Glutamatergic neuron (in vitro differentiated cells): ENCODE measurements around the gene ARL9. TPM values are rescaled to one million over a fixed set of nuclear protein-coding genes. Genes with fewer than 3 reads are reported as not detected.

Experiments
- DNase-seq: peaks from one replicate; pipeline ENCODE4 v3.0.0; 2022
- H3K27ac Mint-ChIP-seq: one replicate; pipeline ENCODE4 v1.8.0; 2020; ENCODE audit warnings: mild to moderate bottlenecking, mixed read lengths, inconsistent platforms; ENCODE audit not compliant: unreplicated experiment
- H3K27me3 Mint-ChIP-seq: one replicate; pipeline ENCODE4 v1.8.0; 2020; ENCODE audit warnings: mild to moderate bottlenecking, moderate library complexity, mixed read lengths, inconsistent platforms; ENCODE audit not compliant: unreplicated experiment
- H3K36me3 Mint-ChIP-seq: one replicate; pipeline ENCODE4 v1.8.0; 2020; ENCODE audit warnings: mild to moderate bottlenecking, mixed read lengths, inconsistent platforms; ENCODE audit not compliant: unreplicated experiment
- H3K4me1 Mint-ChIP-seq: one replicate; pipeline ENCODE4 v1.8.0; 2020; ENCODE audit warnings: mild to moderate bottlenecking, low read depth, mixed read lengths, inconsistent platforms; ENCODE audit not compliant: unreplicated experiment
- H3K4me3 Mint-ChIP-seq: one replicate; pipeline ENCODE4 v1.8.0; 2020; ENCODE audit warnings: mild to moderate bottlenecking, mixed read lengths, inconsistent platforms; ENCODE audit not compliant: unreplicated experiment
- H3K9me3 Mint-ChIP-seq: one replicate; pipeline ENCODE4 v1.8.0; 2020; ENCODE audit warnings: mild to moderate bottlenecking, moderate library complexity, mixed read lengths, inconsistent platforms; ENCODE audit not compliant: unreplicated experiment
- CTCF ChIP-seq: fragments of 200-600 bp; sonication (generic); IDR thresholded peaks from one replicate; pipeline ENCODE4 v1.5.0; 2021; ENCODE audit not compliant: partially characterized antibody, unreplicated experiment
- total RNA-seq: library from RNA; stranded (reverse); fragmentation: NEBNext Ultra II Directional; extraction: Animal tissue kit (Norgen Biotek cat#: 25700); gene quantifications from one replicate; pipeline ENCODE4 v1.2.1, GENCODE V29; 2021; ENCODE audit not compliant: unreplicated experiment

The ARL9 gene
- total RNA-seq, 1 donor from 2014 or later = 0.83 TPM

- no peak for TF ChIP-seq CTCF
- Mint-ChIP-seq H3K4me3 (no peak overlapping the region), H3K4me1 (no peaks in the 10 kb centered on the region), H3K36me3 (no peaks in the 10 kb centered on the region), H3K27ac (no peak overlapping the region), H3K9me3 (peaks cover 1% of the 10 kb centered on the region), H3K27me3 (no peaks in the 10 kb centered on the region)
- no peak for DNase-seq
Observed at GRCh38 chr4:56531149-56531770, 25.7 kb downstream of the ARL9 start.

GRCh38 chr4:56531823-56532222 is 26.2 kb downstream of the ARL9 start:
- no peak for TF ChIP-seq CTCF
- Mint-ChIP-seq H3K9me3 (peaks cover 1% of the 10 kb centered on the region), H3K27ac (no peak overlapping the region), H3K4me3 (no peak overlapping the region), H3K4me1 (no peaks in the 10 kb centered on the region), H3K36me3 (no peaks in the 10 kb centered on the region), H3K27me3 (no peaks in the 10 kb centered on the region)
- no peak for DNase-seq

GRCh38 chr4:56532239-56532638 is 26.6 kb downstream of the ARL9 start:
- no peak for TF ChIP-seq CTCF

GRCh38 chr4:56535915-56536314 is 30.3 kb downstream of the ARL9 start:
- no peak for TF ChIP-seq CTCF
- Mint-ChIP-seq H3K27ac (no peak overlapping the region), H3K4me3 (no peak overlapping the region), H3K27me3 (no peaks in the 10 kb centered on the region), H3K9me3 (no peaks in the 10 kb centered on the region), H3K4me1 (no peaks in the 10 kb centered on the region), H3K36me3 (no peaks in the 10 kb centered on the region)
- no peak for DNase-seq

More at GRCh38 chr4:56532239-56532638, 26.6 kb downstream of the ARL9 start:
- Mint-ChIP-seq H3K4me1 (no peaks in the 10 kb centered on the region), H3K27me3 (no peaks in the 10 kb centered on the region), H3K9me3 (peaks cover 1% of the 10 kb centered on the region), H3K27ac (no peak overlapping the region), H3K4me3 (no peak overlapping the region), H3K36me3 (no peaks in the 10 kb centered on the region)
- no peak for DNase-seq

GRCh38 chr4:56537147-56537546 is 31.6 kb downstream of the ARL9 start:
- Mint-ChIP-seq H3K4me3 (no peak overlapping the region), H3K9me3 (no peaks in the 10 kb centered on the region), H3K27me3 (peaks cover 2% of the 10 kb centered on the region), H3K27ac (no peak overlapping the region), H3K4me1 (no peaks in the 10 kb centered on the region), H3K36me3 (no peaks in the 10 kb centered on the region)
- no peak for DNase-seq
- no peak for TF ChIP-seq CTCF
